T-cell (primary cell): Measurements from ENCODE around the gene REV1. TPM values are rescaled to one million over a fixed set of nuclear protein-coding genes. Genes with fewer than 3 reads are reported as not detected.

Experiments used
- ATAC-seq, 4 experiments: fragments of 200-7000 bp in 3 of 4; fragments of 150-1000 bp in 1 of 4; cut with Tn5 transposase; replicated peaks in 1 of 4; 1 replicate in 3 of 4; 2 replicates in 1 of 4; pipeline ENCODE4 v1.10.0; 2021; ENCODE audit warnings: moderate library complexity in 3 of 4, mild to moderate bottlenecking in 2 of 4, moderate number of reproducible peaks in 1 of 4
- CTCF ChIA-PET, 2 donors: fragments of 300-600 bp; sonication (Branson Sonifier 250); formaldehyde crosslinking; loops; one replicate each; lab custom pipeline; 2022; ENCODE audit warnings: antibody characterized with exemption in 2 of 2; lab: Charles Lee
- POLR2A ChIA-PET, 2 donors: fragments of 300-600 bp; sonication (Branson Sonifier 250); formaldehyde crosslinking; loops; one replicate each; lab custom pipeline; 2022; ENCODE audit warnings: antibody characterized with exemption in 2 of 2; lab: Charles Lee
- DNase-seq, 35 experiments: peaks; one replicate each; pipeline versions ENCODE4 v3.0.0 to v3.0.0-alpha.2; 2013 to 2023
- H3K27ac ChIP-seq: one replicate; pipeline ENCODE4 v1.5.1; 2013; ENCODE audit warnings: low read length
- H3K27me3 ChIP-seq, 2 experiments: replicated peaks in 1 of 2; 1 replicate in 1 of 2; 2 replicates in 1 of 2; pipeline versions ENCODE4 v1.6.1 to v1.7.0; 2013; ENCODE audit warnings: low read length in 1 of 2, mixed read lengths in 1 of 2; ENCODE audit not compliant: control insufficient read depth in 2 of 2, insufficient read depth in 2 of 2; ENCODE audit errors: extremely low read depth in 1 of 2
- H3K36me3 ChIP-seq, 2 donors: 1 replicate in 1 of 2; 2 replicates in 1 of 2; pipeline versions ENCODE4 v1.6.1 to v1.7.0; 2013; ENCODE audit warnings: low read length in 1 of 2; ENCODE audit not compliant: control insufficient read depth in 2 of 2, insufficient read depth in 1 of 2; ENCODE audit errors: extremely low read depth in 1 of 2
- H3K4me1 ChIP-seq, 2 experiments: 1 replicate in 1 of 2; 2 replicates in 1 of 2; pipeline versions ENCODE4 v1.6.1 to v1.7.0; 2013; ENCODE audit warnings: low read length in 2 of 2, mixed read lengths in 1 of 2; ENCODE audit not compliant: insufficient read depth in 2 of 2, control insufficient read depth in 1 of 2; ENCODE audit errors: extremely low read depth in 1 of 2
- H3K4me3 ChIP-seq, 2 donors: 1 replicate in 1 of 2; 2 replicates in 1 of 2; pipeline versions ENCODE4 v1.5.1 to v1.7.0; 2013; ENCODE audit warnings: mild to moderate bottlenecking in 2 of 2, low read length in 1 of 2, moderate library complexity in 1 of 2; ENCODE audit not compliant: control insufficient read depth in 1 of 2; ENCODE audit errors: extremely low read depth in 1 of 2
- H3K9me3 ChIP-seq: 2 replicates; pipeline ENCODE4 v1.7.0; 2013
- H3K27ac Mint-ChIP-seq, 2 donors: one replicate each; pipeline ENCODE4 v1.8.0; 2020 to 2021; ENCODE audit warnings: mild to moderate bottlenecking in 2 of 2, mixed read lengths in 2 of 2
- H3K27me3 Mint-ChIP-seq, 2 donors: one replicate each; pipeline ENCODE4 v1.8.0; 2021 to 2022; ENCODE audit warnings: mixed read lengths in 2 of 2
- H3K36me3 Mint-ChIP-seq: one replicate; pipeline ENCODE4 v1.8.0; 2021; ENCODE audit warnings: mixed read lengths
- H3K4me1 Mint-ChIP-seq, 3 donors: one replicate each; pipeline ENCODE4 v1.8.0; 2020 to 2022; ENCODE audit warnings: mixed read lengths in 3 of 3, mild to moderate bottlenecking in 1 of 3
- H3K4me3 Mint-ChIP-seq, 3 donors: one replicate each; pipeline ENCODE4 v1.8.0; 2020 to 2022; ENCODE audit warnings: mild to moderate bottlenecking in 3 of 3, mixed read lengths in 3 of 3, moderate library complexity in 3 of 3
- H3K9me3 Mint-ChIP-seq, 3 donors: one replicate each; pipeline ENCODE4 v1.8.0; 2020 to 2022; ENCODE audit warnings: mixed read lengths in 3 of 3
- WGBS: methylation state at CpG from one replicate; pipeline ENCODE4 v1.1.5; 2013; ENCODE audit warnings: missing lambda C conversion rate; ENCODE audit not compliant: insufficient coverage; 5-methylcytosine and 5-hydroxymethylcytosine counted together
- total RNA-seq, 35 experiments: library from RNA in 6 of 35; stranded (reverse) in 6 of 35; fragments of 120-200 nt in 1 of 35; gene quantifications; one replicate each; pipeline versions ENCODE4 v1.2.1 to v1.2.4 and lab custom pipeline; 2013 to 2026

The REV1 gene
- total RNA-seq, 5 donors from 2014 or later (not counting 1 experiment from before 2014, with no cell fraction given) = 48.0 to 59.9 (median 50.3) TPM

DNA sequence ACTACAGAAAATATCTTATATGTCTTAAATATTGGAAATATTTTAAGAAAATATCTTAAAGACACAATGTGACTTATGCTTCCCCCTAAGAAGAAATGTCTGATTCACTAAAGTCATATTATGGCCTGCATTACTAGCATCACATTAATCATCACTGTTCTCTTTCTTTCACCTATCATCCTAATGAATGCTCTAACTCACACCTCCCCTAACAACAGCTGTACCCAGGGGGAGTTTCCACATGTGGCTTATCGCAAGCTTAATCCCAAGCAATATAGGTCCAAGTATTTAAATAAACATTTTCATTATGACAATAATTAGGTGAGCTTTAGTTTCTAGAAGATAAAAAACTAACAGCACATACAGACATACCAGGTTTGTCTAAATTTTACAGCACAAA, 39.6 kb downstream of the REV1 start:
- DNase-seq = no peak
- no peaks in the 10 kb centered on the region for H3K27me3 ChIP-seq
- peaks cover 38% of the 10 kb centered on the region for H3K36me3 Mint-ChIP-seq
- peaks cover 4 to 12% (median 12%) of the 10 kb centered on the region in 3 donors for H3K4me1 Mint-ChIP-seq
- ChIA-PET CTCF (interaction anchor here in 1 of 2 donors (0.8 to 1.4 kb wide), 2 partner anchors 9 to 16 kb away, joined by 3 to 5 read pairs; no protein-coding TSS in a partner anchor), POLR2A (interaction anchor here in 1 of 2 donors (0.9 kb wide), 1 partner anchor 19 kb away, joined by 3 read pairs; no protein-coding TSS in a partner anchor)
- H3K4me3 ChIP-seq = no peak overlapping the region
- peaks cover 7 to 25% of the 10 kb centered on the region in 2 donors for H3K36me3 ChIP-seq
- no peak overlapping the region for H3K4me3 Mint-ChIP-seq
- no peaks in the 10 kb centered on the region for H3K9me3 ChIP-seq
- no peak overlapping the region for H3K27ac Mint-ChIP-seq
- no peaks in the 10 kb centered on the region for H3K9me3 Mint-ChIP-seq
- H3K27ac ChIP-seq = no peak overlapping the region
- ATAC-seq = no peak
- H3K4me1 ChIP-seq = no peaks in the 10 kb centered on the region
- no peaks in the 10 kb centered on the region for H3K27me3 Mint-ChIP-seq
- WGBS = no CpG with 5 or more reads among the region's 1 CpG

DNA sequence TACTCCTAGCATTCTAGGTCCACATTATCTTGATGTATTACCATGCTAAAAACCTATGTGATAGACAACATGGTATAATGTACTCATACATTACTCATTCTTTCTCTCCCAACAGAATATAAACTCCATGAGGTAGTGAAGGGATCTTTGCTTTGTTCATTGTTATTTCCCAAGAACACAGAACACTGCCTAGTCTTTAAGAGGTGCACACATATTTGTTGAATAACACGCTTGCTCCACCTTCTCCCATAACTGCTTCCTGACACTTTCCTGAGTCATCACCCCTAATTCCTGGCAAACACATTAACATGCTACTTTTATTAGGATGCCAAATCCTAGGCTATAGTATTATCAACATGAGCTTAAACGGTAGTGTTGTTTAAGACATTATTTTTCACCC, 41.3 kb downstream of the REV1 start:
- CTCF ChIA-PET = no interaction called here
- no peaks in the 10 kb centered on the region for H3K9me3 Mint-ChIP-seq
- ATAC-seq (no peak), DNase-seq (no peak)
- H3K4me3 Mint-ChIP-seq = no peak overlapping the region
- Histone ChIP-seq H3K27ac (no peak overlapping the region), H3K9me3 (no peaks in the 10 kb centered on the region), H3K4me3 (no peak overlapping the region), H3K4me1 (no peaks in the 10 kb centered on the region), H3K27me3 (no peaks in the 10 kb centered on the region), H3K36me3 (peaks cover 7 to 20% of the 10 kb centered on the region in 2 donors)
- POLR2A ChIA-PET = no interaction called here
- no CpG with 5 or more reads among the region's 2 CpGs for WGBS
- no peaks in the 10 kb centered on the region for H3K27me3 Mint-ChIP-seq
- no peak overlapping the region for H3K27ac Mint-ChIP-seq
- peaks cover 33% of the 10 kb centered on the region for H3K36me3 Mint-ChIP-seq
- peaks cover 11 to 20% (median 16%) of the 10 kb centered on the region in 3 donors for H3K4me1 Mint-ChIP-seq

- Histone ChIP-seq H3K9me3 (no peaks in the 10 kb centered on the region), H3K36me3 (peaks cover 4 to 16% of the 10 kb centered on the region in 2 donors), H3K4me3 (no peak overlapping the region), H3K4me1 (no peaks in the 10 kb centered on the region), H3K27ac (no peak overlapping the region), H3K27me3 (no peaks in the 10 kb centered on the region)
- peak overlapping the region in 1 of 2 donors; percentile 34 for H3K27ac Mint-ChIP-seq
- DNase-seq (no peak), ATAC-seq (no peak)
- POLR2A ChIA-PET = interaction anchor here in 1 of 2 donors (0.5 kb wide), 1 partner anchor 26 kb away, joined by 6 read pairs; no protein-coding TSS in a partner anchor
- H3K4me1 Mint-ChIP-seq = peaks cover 9 to 15% (median 11%) of the 10 kb centered on the region in 3 donors
- peaks cover 26% of the 10 kb centered on the region for H3K36me3 Mint-ChIP-seq
- 100% methylated on average over 2 of the region's 4 CpGs for WGBS
- no peaks in the 10 kb centered on the region for H3K27me3 Mint-ChIP-seq
- CTCF ChIA-PET = no interaction called here
- H3K9me3 Mint-ChIP-seq = no peaks in the 10 kb centered on the region
- H3K4me3 Mint-ChIP-seq = no peak overlapping the region
These were observed 44.8 kb downstream of the REV1 start for GRCh38 chr2:99445065-99445464.

DNA sequence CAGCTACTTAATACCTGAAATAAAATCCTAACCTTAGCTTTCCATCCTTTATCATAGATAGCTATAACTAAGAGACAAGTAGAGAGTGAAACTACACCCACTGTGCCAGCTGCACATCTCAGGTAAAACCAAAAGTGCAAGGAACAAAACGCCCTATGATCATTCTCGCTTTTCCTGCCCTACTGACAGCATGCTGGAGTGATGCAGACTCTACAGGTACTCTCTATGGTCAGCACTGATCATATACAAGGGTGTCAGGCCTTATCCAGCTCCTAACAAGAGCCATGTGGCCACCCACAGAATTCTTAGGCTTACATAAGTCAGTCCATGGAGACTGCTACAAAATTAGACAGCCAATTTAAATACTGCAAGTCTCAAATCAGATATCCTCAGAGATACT, 45.6 kb downstream of the REV1 start:
- no peak overlapping the region for H3K27ac ChIP-seq
- H3K36me3 Mint-ChIP-seq = peaks cover 28% of the 10 kb centered on the region
- 100% methylated on average over 1 of the region's 2 CpGs for WGBS
- H3K36me3 ChIP-seq = peaks cover 4 to 19% of the 10 kb centered on the region in 2 donors
- no peaks in the 10 kb centered on the region for H3K27me3 Mint-ChIP-seq
- no peak overlapping the region for H3K4me3 ChIP-seq
- ChIA-PET POLR2A (no interaction called here), CTCF (no interaction called here)
- ATAC-seq (no peak), DNase-seq (no peak)
- no peaks in the 10 kb centered on the region for H3K9me3 ChIP-seq
- peaks cover 9 to 15% (median 11%) of the 10 kb centered on the region in 3 donors for H3K4me1 Mint-ChIP-seq
- H3K4me3 Mint-ChIP-seq = no peak overlapping the region
- H3K4me1 ChIP-seq = no peaks in the 10 kb centered on the region
- H3K27me3 ChIP-seq = no peaks in the 10 kb centered on the region
- H3K9me3 Mint-ChIP-seq = no peaks in the 10 kb centered on the region
- peak overlapping the region in 1 of 2 donors; percentile 64 for H3K27ac Mint-ChIP-seq

- POLR2A ChIA-PET = interaction anchor here in 1 of 2 donors (0.7 kb wide), 1 partner anchor 270 kb away, joined by 3 read pairs; no protein-coding TSS in a partner anchor
- CTCF ChIA-PET = interaction anchor here in 1 of 2 donors (0.7 kb wide), 1 partner anchor 57 kb away, joined by 4 read pairs; no protein-coding TSS in a partner anchor
- Mint-ChIP-seq H3K4me3 (no peak overlapping the region), H3K36me3 (peaks cover 26% of the 10 kb centered on the region), H3K9me3 (no peaks in the 10 kb centered on the region), H3K4me1 (peaks cover 9 to 15% (median 11%) of the 10 kb centered on the region in 3 donors), H3K27ac (no peak overlapping the region), H3K27me3 (no peaks in the 10 kb centered on the region)
- H3K27me3 ChIP-seq = no peaks in the 10 kb centered on the region
- no peak for ATAC-seq
- WGBS = no CpG with 5 or more reads among the region's 1 CpG
- peaks cover 2 to 21% of the 10 kb centered on the region in 2 donors for H3K36me3 ChIP-seq
- no peaks in the 10 kb centered on the region for H3K4me1 ChIP-seq
- H3K4me3 ChIP-seq = no peak overlapping the region
- DNase-seq = peak in 1 of 35 experiments; percentile 13
- no peak overlapping the region for H3K27ac ChIP-seq
- H3K9me3 ChIP-seq = no peaks in the 10 kb centered on the region
These were observed 47.0 kb downstream of the REV1 start for GRCh38 chr2:99442837-99443236.

- Histone ChIP-seq H3K9me3 (no peaks in the 10 kb centered on the region), H3K4me3 (no peak overlapping the region), H3K27ac (no peak overlapping the region), H3K36me3 (peaks cover 0 to 18% of the 10 kb centered on the region in 2 donors), H3K4me1 (no peaks in the 10 kb centered on the region), H3K27me3 (no peaks in the 10 kb centered on the region)
- 82% methylated on average over 4 of the region's 4 CpGs for WGBS
- ChIA-PET POLR2A (interaction anchor here (0.5 to 0.7 kb wide), 3 partner anchors 23 to 98 kb away, joined by 4 read pairs; no protein-coding TSS in a partner anchor), CTCF (no interaction called here)
- ATAC-seq = no peak
- H3K9me3 Mint-ChIP-seq = no peaks in the 10 kb centered on the region
- no peaks in the 10 kb centered on the region for H3K27me3 Mint-ChIP-seq
- no peak for DNase-seq
- H3K4me1 Mint-ChIP-seq = peaks cover 7 to 12% (median 9%) of the 10 kb centered on the region in 3 donors
- no peak overlapping the region for H3K27ac Mint-ChIP-seq
- peaks cover 24% of the 10 kb centered on the region for H3K36me3 Mint-ChIP-seq
- no peak overlapping the region for H3K4me3 Mint-ChIP-seq
These were observed 49.8 kb downstream of the REV1 start for GRCh38 chr2:99439971-99440505.
